PC-9 (cell line): ENCODE measurements around the gene ANP32A.

Experiments used
- EZH2 ChIP-seq: fragments of 200-600 bp; sonication (generic); IDR thresholded peaks from 2 replicates; pipeline ENCODE4 v1.8.0; 2017; ENCODE audit warnings: antibody characterized with exemption, low read depth
- TF ChIP-seq, protein P1 (sequence below): fragments of 200-600 bp; sonication (generic); conservative IDR thresholded peaks from 2 replicates; pipeline ENCODE4 v1.6.1; 2017; ENCODE audit warnings: mixed run types, antibody characterized with exemption, mild to moderate bottlenecking, moderate library complexity

DNA sequence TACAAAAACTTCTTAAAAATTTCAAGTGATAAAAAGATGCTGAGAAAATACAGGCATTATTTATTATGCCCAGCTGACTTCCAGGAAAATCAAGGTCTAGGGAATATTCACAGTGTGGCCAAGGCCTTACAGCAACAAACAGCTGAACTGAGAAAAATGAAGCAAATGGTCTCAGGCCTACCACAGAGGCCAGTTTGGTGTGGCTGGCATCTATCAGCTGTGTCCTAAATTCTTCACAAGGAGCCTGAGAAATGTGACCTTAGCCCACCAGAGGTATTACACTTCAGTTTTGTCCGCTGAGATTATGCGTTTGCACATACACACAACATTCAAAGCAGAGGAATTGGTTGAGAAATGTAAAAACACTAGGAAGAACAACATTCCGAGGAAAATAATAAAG, 77.4 kb downstream of the ANP32A start:
- TF ChIP-seq EZH2: no peak
- TF ChIP-seq, protein P1, sequence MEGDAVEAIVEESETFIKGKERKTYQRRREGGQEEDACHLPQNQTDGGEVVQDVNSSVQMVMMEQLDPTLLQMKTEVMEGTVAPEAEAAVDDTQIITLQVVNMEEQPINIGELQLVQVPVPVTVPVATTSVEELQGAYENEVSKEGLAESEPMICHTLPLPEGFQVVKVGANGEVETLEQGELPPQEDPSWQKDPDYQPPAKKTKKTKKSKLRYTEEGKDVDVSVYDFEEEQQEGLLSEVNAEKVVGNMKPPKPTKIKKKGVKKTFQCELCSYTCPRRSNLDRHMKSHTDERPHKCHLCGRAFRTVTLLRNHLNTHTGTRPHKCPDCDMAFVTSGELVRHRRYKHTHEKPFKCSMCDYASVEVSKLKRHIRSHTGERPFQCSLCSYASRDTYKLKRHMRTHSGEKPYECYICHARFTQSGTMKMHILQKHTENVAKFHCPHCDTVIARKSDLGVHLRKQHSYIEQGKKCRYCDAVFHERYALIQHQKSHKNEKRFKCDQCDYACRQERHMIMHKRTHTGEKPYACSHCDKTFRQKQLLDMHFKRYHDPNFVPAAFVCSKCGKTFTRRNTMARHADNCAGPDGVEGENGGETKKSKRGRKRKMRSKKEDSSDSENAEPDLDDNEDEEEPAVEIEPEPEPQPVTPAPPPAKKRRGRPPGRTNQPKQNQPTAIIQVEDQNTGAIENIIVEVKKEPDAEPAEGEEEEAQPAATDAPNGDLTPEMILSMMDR: no peak
